Body of pancreas (tissue), 4 donors: ENCODE results near the gene UBAP2. TPM values are rescaled to one million over a fixed set of nuclear protein-coding genes. Genes with fewer than 3 reads are reported as not detected.

ENCODE experiments used
- ATAC-seq: fragments of 150-250 bp; one replicate; pipeline ENCODE4 v1.9.1; 2016
- DNase-seq, 4 donors: peaks; one replicate each; pipeline ENCODE4 v3.0.0-alpha.2; 2019
- H3K27ac ChIP-seq, 4 donors: fragments of 200-600 bp; sonication (generic); 1 replicate in 3 of 4; 2 replicates in 1 of 4; pipeline versions ENCODE4 v1.5.1 to v1.6.1; 2016 to 2019; ENCODE audit warnings: mild to moderate bottlenecking in 1 of 4, mixed read lengths in 1 of 4, moderate library complexity in 1 of 4
- H3K27me3 ChIP-seq, 2 donors: fragments of 200-600 bp; sonication (generic); one replicate each; pipeline ENCODE4 v1.6.0; 2016; ENCODE audit warnings: mild to moderate bottlenecking in 1 of 2
- H3K36me3 ChIP-seq, 2 donors: fragments of 200-600 bp; sonication (generic); replicated peaks in 1 of 2; 2 replicates each; pipeline ENCODE4 v1.5.1; 2016; ENCODE audit warnings: low read depth in 2 of 2; ENCODE audit not compliant: insufficient read depth in 1 of 2
- H3K4me1 ChIP-seq: fragments of 200-600 bp; sonication (generic); one replicate; pipeline ENCODE4 v1.6.0; 2016
- H3K4me3 ChIP-seq, 2 donors: fragments of 200-600 bp; sonication (generic); 1 replicate in 1 of 2; 2 replicates in 1 of 2; pipeline ENCODE4 v1.5.1; 2016 to 2019
- H3K9me3 ChIP-seq, 3 donors: fragments of 200-600 bp; sonication (generic); 1 replicate in 2 of 3; 2 replicates in 1 of 3; pipeline ENCODE4 v1.5.1; 2016
- POLR2A ChIP-seq, 3 donors: fragments of 450-650 bp; IDR thresholded peaks; one replicate each; pipeline ENCODE4 v1.6.1; 2016; ENCODE audit warnings: antibody characterized with exemption in 3 of 3, mild to moderate bottlenecking in 2 of 3
- WGBS, 2 donors: methylation state at CpG; one replicate each; pipeline ENCODE4 v1.1.5; 2017; 5-methylcytosine and 5-hydroxymethylcytosine counted together
- intact Hi-C: fragments of 100-400 bp; cut with DNase I; formaldehyde crosslinking; loops from one replicate; pipeline ENCODE4 v1.15.1; 2023
- total RNA-seq, 2 donors: library from RNA; depleted of rRNA; stranded (reverse); fragments of >200 nt; gene quantifications; one replicate each; pipeline ENCODE4 v1.1.0, GENCODE V29; 2016
- TF ChIP-seq, protein P1 (sequence below), 7 experiments: fragments of 450-650 bp in 4 of 7; fragments of 200-600 bp in 3 of 7; sonication (generic) in 3 of 7; IDR thresholded peaks; one replicate each; pipeline ENCODE4 v1.5.1; 2016 to 2019; ENCODE audit warnings: antibody characterized with exemption in 7 of 7

Gene UBAP2
- total RNA-seq, 2 donors from 2014 or later: 14.2 to 15.3 TPM

DNA sequence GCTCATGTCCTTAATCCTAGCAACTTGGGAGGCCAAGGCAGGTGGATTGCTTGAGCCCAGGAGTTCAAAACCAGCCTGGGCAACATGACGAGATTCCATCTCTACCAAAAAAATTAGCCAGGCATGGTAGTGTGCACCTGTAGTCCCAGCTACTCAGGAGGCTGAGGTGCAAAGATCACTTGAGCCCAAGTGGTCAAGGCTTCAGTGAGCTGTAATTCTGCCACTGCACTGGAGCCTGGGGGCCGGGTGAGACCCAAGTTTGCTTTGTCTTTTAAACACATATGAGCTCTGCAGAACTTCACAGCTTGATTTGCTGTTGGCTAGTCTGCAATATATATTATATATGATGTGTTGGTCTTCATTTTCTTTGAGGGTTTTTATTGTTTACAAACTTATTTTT, 141.9 kb downstream of the UBAP2 start:
- 66 to 80% methylated on average over 2 of the region's 2 CpGs for WGBS, 2 donors
- peaks cover 14% of the 10 kb centered on the region for H3K4me1 ChIP-seq
- H3K4me3 ChIP-seq: no peak overlapping the region
- TF ChIP-seq, protein P1, sequence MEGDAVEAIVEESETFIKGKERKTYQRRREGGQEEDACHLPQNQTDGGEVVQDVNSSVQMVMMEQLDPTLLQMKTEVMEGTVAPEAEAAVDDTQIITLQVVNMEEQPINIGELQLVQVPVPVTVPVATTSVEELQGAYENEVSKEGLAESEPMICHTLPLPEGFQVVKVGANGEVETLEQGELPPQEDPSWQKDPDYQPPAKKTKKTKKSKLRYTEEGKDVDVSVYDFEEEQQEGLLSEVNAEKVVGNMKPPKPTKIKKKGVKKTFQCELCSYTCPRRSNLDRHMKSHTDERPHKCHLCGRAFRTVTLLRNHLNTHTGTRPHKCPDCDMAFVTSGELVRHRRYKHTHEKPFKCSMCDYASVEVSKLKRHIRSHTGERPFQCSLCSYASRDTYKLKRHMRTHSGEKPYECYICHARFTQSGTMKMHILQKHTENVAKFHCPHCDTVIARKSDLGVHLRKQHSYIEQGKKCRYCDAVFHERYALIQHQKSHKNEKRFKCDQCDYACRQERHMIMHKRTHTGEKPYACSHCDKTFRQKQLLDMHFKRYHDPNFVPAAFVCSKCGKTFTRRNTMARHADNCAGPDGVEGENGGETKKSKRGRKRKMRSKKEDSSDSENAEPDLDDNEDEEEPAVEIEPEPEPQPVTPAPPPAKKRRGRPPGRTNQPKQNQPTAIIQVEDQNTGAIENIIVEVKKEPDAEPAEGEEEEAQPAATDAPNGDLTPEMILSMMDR (IDR thresholded peaks at IDR 0.05): no peak
- TF ChIP-seq POLR2A (IDR thresholded peaks at IDR 0.05): no peak
- ATAC-seq (no peak), DNase-seq (no peak)
- no peaks in the 10 kb centered on the region for H3K27me3 ChIP-seq
- H3K36me3 ChIP-seq: peaks cover 0 to 2% of the 10 kb centered on the region in 2 donors
- no peaks in the 10 kb centered on the region for H3K9me3 ChIP-seq
- intact Hi-C loops: no loop called here
- H3K27ac ChIP-seq: no peak overlapping the region

DNA sequence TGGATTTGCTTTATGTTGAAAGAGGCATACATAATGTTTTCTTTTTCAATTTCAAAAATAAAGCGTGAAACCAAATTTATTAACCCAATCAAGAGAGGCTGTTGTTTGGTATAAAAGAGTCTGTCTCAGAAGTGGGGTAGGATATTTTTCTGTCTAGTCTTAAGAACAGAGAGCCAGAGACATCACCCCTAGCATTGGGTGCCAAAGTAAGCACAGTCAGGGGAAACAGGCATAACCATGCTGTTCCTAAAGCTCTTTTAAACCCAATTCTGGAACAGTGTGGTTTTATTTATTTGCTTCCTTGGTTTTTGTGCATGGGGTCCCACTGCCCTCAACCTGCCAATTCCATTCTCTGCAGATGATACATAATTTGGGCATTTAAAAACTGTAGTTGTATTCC, 143.6 kb downstream of the UBAP2 start:
- no peak for TF ChIP-seq POLR2A (IDR thresholded peaks at IDR 0.05)
- TF ChIP-seq, protein P1 (IDR thresholded peaks at IDR 0.05): no peak
- H3K9me3 ChIP-seq: no peaks in the 10 kb centered on the region
- no peak overlapping the region for H3K4me3 ChIP-seq
- intact Hi-C loops: no loop called here
- H3K27me3 ChIP-seq: no peaks in the 10 kb centered on the region
- no peak for DNase-seq
- ATAC-seq: no peak
- H3K27ac ChIP-seq: no peak overlapping the region
- 94 to 97% methylated on average over 1 of the region's 1 CpG for WGBS, 2 donors
- peaks cover 14% of the 10 kb centered on the region for H3K4me1 ChIP-seq
- peaks cover 0 to 7% of the 10 kb centered on the region in 2 donors for H3K36me3 ChIP-seq

DNA sequence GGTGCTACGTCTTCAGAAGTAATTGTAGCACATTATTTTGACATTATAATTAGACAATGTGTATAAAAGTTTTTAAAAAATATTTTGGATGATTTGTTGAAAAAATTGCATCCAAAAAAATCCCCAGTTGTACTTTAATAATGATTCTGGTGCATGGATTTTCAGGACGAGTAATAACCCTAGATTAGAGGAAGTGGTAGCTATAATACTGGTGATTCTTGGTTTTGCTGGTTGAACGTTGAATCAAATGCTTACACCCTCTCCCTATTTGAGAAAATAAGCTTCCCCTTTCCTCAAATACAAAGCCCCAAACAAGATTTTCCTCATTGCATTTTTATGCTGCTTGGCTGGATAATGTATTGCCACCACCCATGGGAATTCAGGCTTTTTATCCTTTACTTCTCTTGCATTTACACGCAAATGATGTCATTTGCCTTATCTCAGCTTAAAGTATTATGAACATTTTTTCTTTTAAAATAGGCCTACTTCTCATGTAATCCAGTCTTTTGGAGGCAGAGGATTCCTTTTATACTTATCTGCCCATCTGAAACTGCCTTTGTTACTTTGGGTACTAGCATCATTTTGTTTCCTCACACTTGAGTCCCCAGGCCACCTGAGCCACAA, 145.4 kb downstream of the UBAP2 start:
- intact Hi-C loops: no loop called here
- ATAC-seq (no peak), DNase-seq (no peak)
- Histone ChIP-seq H3K4me3 (no peak overlapping the region), H3K9me3 (no peaks in the 10 kb centered on the region), H3K27ac (no peak overlapping the region), H3K36me3 (peaks cover 0 to 9% of the 10 kb centered on the region in 2 donors), H3K27me3 (no peaks in the 10 kb centered on the region), H3K4me1 (peaks cover 24% of the 10 kb centered on the region)
- 70 to 77% methylated on average over 4 of the region's 4 CpGs for WGBS, 2 donors
- TF ChIP-seq, protein P1 (IDR thresholded peaks at IDR 0.05): no peak
- TF ChIP-seq POLR2A (IDR thresholded peaks at IDR 0.05): no peak

- Histone ChIP-seq H3K27ac (no peak overlapping the region), H3K36me3 (no peaks in the 10 kb centered on the region), H3K27me3 (no peaks in the 10 kb centered on the region), H3K4me3 (no peak overlapping the region), H3K4me1 (peaks cover 15% of the 10 kb centered on the region), H3K9me3 (no peaks in the 10 kb centered on the region)
- TF ChIP-seq, protein P1 (IDR thresholded peaks at IDR 0.05): no peak
- TF ChIP-seq POLR2A (IDR thresholded peaks at IDR 0.05): no peak
- ATAC-seq (no peak), DNase-seq (no peak)
- intact Hi-C loops: no loop called here
Measured at GRCh38 chr9:33894316-33894715, 154.4 kb downstream of the UBAP2 start.

DNA sequence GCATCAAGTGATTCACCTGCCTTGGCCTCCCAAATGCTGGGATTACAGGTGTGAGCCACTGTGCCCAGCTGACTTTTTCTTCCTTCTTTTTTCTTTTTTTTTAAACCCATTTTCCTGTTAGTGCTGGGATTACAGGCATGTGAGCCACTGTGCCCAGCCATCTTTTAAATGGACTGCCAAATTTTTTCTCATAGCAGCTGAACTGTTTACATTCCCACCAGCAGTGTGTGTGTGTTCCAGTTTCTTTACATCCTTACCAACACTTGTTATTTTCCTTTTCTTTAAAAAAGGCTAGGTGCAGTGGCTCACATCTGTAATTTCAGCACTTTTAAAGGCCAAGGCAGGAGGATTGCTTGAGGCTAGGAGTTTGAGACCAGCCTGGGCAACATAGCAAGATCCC, 154.8 kb downstream of the UBAP2 start:
- H3K4me3 ChIP-seq: no peak overlapping the region
- no peak for ATAC-seq
- no peaks in the 10 kb centered on the region for H3K9me3 ChIP-seq
- no peaks in the 10 kb centered on the region for H3K27me3 ChIP-seq
- no peak for DNase-seq
- H3K27ac ChIP-seq: no peak overlapping the region
- peaks cover 10% of the 10 kb centered on the region for H3K4me1 ChIP-seq
- intact Hi-C loops: no loop called here
- H3K36me3 ChIP-seq: no peaks in the 10 kb centered on the region
- TF ChIP-seq, protein P1 (IDR thresholded peaks at IDR 0.05): no peak
- TF ChIP-seq POLR2A (IDR thresholded peaks at IDR 0.05): no peak
